ENCODE data around the gene TMEM19.

The TMEM19 gene

DNA sequence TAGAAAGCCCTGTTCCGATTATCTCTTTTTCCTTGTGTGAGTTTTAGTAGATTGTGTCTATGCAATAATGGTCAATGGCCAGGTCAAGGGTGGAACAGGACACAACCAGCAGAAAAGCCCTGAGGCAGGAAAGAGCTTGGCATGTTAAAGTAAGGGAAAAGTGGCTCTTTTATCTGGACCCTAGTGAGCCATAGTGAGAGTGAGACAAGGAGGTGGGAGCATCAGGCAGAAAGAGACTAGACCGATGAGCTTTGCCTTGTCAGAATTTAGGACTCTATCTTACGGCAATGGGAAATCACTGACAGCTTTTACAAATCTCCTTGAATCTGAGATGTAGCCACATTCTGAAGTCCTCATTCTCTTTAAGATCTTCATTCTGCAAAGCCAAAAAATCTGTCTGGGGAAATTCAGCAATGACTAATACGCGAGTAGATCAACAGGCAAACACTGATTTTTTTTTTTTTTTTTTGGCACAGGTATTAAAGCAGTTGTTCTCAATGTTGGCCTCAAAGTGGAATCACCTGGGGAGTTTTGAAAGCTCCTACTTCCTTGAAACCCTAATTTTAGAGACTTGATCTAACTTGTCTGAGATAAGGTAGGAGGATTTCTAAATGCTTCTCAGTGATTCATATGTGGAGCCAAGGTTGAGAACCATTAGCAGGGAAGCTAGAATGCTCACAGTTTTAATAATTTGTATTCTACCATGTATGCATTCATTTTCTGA lies 33.9 kb downstream of the TMEM19 start:
- DNase-seq (ENCODE audit: low spot score), result no peak

- no peak for DNase-seq (ENCODE audit: low spot score)
These were observed 36.1 kb downstream of the TMEM19 start for GRCh38 chr12:71721783-71722505.

- no peak for DNase-seq (ENCODE audit: low spot score)
These were observed 39.1 kb downstream of the TMEM19 start for GRCh38 chr12:71725011-71725410.

GRCh38 chr12:71726548-71726947 lies 40.7 kb downstream of the TMEM19 start:
- no peak for DNase-seq (ENCODE audit: low spot score)

- DNase-seq (ENCODE audit: low spot score), result no peak
These were observed 42.1 kb downstream of the TMEM19 start for GRCh38 chr12:71727958-71728357.

- DNase-seq (ENCODE audit: low spot score), result no peak
These were observed 45.1 kb downstream of the TMEM19 start for GRCh38 chr12:71730936-71731335.

DNA sequence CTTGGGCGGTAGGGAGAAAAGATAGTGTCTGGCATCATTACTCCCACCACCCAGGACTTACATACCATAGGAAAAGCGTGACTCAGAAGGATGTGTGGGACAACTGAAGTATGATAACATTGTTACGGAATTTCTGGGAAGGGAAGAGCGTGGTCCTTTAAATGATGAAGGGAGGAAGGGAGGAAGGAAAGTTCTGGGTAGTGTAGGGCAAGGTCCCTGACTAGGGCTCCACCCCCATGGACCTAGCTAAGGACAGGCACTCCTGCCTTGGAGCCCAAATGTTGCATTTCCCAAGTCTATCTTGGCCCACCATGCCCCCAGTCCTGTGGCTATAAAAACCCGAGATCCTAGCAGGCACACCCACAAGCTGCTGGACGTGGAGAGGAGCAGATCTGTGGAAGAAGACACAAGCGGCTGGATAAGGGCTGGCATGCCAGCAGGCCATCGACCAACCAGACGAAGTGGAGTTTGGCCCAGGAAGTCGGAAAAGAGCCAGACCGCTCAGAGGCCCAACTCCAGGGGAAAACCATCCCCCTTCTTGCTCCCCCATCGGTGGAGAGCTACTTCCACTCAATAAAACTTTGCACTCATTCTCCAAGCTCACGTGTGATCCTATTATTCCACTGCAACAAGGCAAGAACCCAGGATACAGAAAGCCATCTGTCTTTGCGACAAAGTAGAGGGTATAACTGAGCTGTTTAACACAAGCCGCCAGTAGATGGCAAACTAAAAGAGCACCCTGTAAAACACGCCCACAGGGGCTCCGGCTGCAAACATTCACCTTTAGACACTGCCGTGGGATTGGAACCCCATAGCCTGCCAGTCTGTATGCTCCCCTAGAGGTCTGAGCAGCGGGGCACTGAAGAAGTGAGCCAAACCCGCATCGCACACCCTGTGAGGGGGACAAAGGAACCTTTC lies 45.8 kb downstream of the TMEM19 start:
- no peak for DNase-seq (ENCODE audit: low spot score)

DNA sequence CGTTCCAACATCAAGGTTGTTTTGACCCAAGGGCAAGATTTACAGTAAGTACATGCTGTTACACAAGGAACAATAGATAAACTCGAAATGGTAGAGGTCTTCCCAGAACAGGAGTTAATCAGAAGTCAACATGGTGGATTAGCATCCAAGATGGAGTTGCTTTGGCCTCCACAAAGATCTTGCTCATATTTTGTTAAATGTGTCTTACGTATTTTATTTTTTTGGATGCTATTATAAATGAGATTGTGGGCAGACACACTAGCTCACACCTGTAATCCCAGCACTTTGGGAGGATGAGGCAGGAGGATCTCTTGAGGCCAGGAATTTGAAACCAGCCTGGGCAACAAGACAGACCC lies 46.5 kb downstream of the TMEM19 start:
- DNase-seq (ENCODE audit: low spot score), result no peak

DNA sequence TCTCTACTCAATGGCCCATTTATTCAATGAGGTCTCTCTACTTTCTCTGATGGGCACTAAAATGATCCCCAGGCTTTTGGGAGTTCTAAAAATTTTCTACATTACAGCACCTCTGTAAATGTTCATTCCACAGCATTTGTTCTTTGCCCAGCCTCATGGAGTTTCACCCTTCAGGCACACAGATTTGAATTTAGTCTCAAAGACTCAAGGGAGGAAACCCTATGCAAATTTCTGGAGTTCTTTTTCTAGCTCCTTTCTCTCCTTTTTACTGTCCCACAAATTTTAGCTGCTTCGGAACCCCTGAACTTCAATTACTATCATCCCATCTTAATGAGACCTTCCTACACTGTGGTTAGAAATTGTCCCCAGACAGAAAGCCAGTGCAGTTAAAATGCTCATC lies 51.3 kb downstream of the TMEM19 start:
- no peak for DNase-seq (ENCODE audit: low spot score)

DNA sequence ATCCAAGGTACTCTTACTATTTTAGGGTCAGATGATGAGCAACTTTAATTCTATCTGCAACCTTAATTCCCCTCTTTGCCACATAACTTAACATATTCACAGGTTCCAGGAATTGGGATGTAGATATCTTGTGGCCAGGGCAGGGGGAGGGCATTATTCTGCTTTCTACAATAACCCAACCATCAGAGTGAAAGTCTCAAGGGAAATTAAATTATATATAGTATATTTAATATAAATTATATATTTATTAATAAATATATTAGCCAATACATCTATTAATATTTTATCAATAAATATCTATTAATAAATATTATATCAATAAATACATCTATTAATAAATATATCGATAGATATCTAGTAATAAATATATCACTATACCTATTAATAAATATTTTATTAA lies 57.1 kb downstream of the TMEM19 start:
- DNase-seq (ENCODE audit: low spot score), result no peak

DNA sequence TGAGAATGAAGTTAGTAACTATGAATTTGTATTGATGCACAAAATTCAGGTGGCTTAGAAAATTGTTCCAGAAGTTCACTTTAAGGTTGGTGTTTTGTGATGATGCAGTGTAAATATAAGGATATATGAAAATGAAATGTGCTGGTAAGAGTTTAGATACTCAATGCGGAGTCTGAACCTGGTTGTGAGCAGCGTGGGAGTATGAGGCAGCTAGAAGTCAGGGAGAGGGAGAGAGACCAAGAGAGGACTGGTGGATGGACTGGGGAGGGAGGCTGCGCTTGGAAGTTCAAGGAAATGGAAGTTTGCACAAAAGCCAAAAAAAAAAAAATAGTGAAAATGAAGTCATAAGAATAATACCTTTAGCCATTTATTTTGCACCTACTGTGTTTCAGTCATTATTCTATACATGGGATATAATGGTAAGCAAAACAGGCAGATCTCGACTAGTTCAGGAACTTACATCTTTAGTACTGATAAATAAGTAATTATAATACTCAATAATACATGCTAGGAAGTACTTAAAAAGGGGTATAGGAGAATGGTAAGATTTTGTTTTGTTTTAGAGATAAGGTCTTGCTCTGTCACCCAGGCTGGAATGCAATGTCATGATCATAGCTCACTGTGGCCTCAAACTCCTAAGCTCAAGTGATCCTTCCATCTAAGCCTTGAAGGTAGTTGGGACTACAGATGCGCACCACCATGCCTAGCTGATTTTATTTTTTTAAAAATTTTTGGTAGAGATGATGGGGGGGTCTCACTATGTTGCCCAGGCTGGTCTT lies 58.8 kb downstream of the TMEM19 start:
- DNase-seq (ENCODE audit: low spot score), result no peak

DNA sequence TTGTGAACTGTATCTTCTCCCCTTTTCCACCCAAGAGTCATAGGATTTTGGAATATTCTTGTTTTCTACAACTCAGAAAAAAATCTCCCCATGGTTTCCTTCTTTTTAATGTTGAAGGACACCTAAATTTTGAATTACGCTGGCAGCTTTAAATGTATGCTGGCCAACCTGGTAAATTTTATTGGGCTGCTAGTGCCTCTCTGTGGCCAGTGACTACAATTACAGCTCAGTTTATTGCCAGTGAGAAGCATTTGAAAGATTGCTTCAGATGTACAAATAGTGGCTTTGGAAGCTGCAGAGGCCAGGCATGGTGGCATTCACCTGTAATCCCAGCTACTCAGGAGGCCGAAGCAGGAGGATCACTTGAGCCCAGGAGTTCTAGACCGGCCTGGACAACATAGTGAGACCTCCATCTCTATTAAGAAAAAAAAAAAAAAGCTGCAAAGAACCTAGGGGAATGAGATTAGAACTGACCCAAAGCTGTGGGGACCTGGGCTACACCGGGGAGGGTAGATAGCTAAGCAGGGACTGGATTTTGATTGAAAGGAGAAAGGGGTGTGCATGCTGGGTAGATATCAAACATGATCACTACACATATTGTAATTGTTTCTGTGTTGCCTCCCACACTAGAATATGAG lies 61.2 kb downstream of the TMEM19 start:
- peak; percentile 69 for DNase-seq (ENCODE audit: low spot score)

- no peak for DNase-seq (ENCODE audit: low spot score)
These were observed 62.4 kb downstream of the TMEM19 start for GRCh38 chr12:71748081-71748850.

DNA sequence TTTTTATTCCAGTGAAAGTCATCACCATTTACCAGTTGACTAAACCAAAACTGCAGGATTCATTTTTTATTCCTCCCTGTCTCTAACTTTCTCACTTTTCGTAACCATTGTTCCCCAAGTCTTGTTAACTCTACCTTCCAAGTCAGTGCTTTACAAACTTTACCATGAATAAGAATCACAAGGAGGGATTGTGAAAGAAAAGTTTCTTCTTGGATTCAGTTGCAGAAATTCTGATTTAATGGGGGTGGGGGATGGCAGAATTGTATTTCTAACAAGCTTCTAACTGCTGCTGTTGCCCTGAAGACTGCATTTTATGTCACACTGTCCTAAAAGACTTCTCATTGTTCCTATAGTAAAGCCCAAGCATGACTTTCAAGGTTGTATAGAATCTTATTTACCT lies 63.8 kb downstream of the TMEM19 start:
- no peak for DNase-seq (ENCODE audit: low spot score)

DNA sequence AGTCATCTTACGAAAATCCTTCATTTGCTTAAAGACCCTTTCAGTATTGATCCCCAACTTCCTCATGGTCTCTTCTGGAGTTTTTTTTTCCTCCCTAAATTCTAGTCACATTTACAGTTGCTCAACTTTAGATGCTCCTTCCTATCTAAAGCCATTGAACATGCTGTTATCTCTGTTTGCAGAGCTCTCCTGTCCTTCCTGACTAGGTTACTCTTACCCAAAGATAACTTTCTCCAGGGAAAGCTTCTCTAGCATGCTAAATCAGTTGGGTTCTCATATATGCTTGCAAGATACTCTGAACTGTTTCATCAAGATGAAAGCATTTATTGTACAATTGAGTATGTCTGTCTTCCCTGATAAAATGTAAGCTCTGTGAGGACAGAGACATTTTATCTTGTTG lies 67.0 kb downstream of the TMEM19 start:
- no peak for DNase-seq (ENCODE audit: low spot score)
